ENCODE data around the gene EEF1AKMT4. TPM values are rescaled to one million over a fixed set of nuclear protein-coding genes. Genes with fewer than 3 reads are reported as not detected.

Gene EEF1AKMT4
- total RNA-seq, 1 experiment from 2014 or later: 18.5 TPM

DNA sequence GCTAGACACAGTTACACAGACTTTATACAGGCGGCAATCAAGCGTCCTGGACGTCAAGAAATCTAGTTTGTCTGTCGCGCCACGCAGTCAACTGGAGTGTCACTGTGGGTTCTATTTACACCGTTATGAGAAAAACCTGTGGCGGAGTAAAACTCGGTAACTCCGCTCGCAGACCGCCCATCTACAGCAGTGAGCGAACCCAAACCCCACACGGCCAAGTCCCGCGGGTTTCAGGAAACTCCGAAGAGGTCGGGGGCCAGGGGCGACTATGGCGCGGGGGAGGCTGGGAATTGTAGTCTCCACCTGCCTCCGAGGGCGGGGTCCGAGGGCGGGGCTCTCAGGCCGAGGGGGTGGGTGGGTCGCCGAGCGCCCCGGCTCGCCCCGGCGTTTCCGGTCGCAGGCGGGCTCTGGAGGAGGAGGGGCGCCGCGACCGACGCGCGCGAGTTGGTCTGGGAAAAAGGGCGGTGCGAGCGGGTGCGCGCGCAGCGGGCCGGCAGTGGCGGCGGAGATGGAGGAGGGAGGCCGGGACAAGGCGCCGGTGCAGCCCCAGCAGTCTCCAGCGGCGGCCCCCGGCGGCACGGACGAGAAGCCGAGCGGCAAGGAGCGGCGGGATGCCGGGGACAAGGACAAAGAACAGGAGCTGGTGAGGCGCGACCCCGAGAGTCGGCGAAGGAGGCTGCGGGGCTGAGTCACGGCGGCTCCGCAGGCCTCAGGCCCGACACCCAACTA lies 49.5 kb downstream of the EEF1AKMT4 start, which contains the start of gene PSMD2:
TSS of gene PSMD2 (plus strand) at position 483 of the 729 bp plus-strand sequence. CDS start at position 509, 26 bp downstream.
- peak; percentile 92 for DNase-seq (ENCODE audit: low read depth)

DNA sequence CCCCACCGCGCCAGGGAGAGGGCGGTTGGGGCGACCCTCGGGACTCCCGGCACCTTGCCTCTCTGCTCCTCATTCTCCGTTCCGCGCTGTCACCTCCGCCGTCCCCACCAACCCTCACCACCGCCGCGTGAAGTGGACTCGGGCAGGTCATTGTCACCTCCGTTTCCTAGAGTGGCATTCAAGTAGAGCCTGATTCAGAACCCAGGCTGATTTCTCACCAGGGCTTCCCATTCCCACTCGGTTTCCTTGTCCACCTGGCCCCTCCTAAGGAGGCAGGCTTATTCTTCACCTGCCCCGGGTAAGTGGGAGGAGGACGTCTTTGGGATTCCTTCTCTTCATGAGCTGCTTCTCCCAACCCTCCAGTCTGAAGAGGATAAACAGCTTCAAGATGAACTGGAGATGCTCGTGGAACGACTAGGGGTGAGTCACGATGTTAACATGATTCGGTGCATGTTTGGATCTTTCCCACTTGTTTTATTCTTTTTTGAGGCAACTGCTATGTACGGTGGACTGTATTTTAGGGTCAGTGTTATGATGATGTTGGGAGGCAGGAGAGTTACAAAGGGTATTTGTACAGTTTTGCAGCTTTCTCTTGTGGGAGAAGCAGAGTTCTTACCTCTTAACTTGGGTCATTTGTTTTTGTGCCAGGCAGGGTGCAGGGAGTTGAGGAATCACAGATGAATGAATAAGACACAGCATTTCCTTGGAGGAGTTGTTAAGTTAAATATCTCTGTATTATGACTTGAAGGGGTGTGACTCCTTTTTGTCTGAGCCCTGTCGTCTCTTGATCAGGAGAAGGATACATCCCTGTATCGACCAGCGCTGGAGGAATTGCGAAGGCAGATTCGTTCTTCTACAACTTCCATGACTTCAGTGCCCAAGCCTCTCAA lies 50.3 kb downstream of the EEF1AKMT4 start:
- DNase-seq (ENCODE audit: low read depth): peak; percentile 44

DNA sequence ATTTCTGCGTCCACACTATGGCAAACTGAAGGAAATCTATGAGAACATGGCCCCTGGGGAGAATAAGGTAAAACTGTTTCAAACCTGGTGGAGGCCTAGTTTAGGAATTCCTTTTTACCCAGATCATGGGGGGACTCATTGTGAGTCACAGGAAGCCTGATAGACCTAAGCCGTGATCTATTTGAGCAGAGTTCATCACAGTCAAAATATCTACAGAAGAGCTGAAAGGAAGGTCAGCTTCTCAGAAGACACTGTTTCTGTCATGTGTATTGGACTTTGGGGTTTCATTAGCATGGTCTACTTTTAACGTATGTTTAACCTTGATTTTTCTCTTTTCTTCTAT lies 50.9 kb downstream of the EEF1AKMT4 start:
- DNase-seq (ENCODE audit: low read depth): peak; percentile 87

DNA sequence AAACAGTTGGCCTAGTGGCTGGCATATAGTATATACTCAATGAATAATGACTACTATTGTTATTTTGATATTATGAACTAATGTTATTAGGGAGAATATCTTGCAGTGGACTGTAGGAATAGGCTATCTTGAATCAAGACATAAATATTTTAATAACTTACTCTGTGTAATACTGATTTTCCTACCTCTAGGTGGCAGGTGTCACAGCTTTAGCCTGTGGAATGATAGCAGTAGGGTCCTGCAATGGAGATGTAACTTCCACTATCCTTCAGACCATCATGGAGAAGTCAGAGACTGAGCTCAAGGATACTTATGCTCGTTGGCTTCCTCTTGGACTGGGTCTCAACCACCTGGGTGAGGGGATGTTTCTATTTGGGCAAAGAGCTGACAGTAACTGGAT lies 56.1 kb downstream of the EEF1AKMT4 start:
- peak; percentile 26 for DNase-seq (ENCODE audit: low read depth)

DNA sequence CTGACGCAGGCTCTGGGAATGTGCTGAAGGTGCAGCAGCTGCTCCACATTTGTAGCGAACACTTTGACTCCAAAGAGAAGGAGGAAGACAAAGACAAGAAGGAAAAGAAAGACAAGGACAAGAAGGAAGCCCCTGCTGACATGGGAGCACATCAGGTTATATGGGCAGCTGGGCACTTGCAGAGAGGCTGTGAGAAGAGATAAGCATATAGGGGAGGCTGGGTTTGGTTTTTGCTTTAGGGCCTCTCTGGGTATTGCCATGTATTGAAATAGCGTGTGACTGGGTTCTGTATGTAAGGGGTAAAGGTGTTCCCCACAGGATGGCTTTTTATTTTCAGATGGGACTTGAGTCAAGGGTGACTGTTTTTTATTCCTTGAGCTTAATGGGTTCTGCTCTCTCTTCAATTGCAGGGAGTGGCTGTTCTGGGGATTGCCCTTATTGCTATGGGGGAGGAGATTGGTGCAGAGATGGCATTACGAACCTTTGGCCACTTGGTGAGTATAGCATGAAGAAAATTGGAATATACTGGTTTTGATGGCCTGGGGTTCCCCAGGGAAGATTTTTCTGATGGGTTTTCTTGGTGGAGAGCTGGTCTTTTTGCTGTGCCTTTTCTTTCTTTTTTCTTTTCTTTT lies 57.0 kb downstream of the EEF1AKMT4 start:
- DNase-seq (ENCODE audit: low read depth): no peak

DNA sequence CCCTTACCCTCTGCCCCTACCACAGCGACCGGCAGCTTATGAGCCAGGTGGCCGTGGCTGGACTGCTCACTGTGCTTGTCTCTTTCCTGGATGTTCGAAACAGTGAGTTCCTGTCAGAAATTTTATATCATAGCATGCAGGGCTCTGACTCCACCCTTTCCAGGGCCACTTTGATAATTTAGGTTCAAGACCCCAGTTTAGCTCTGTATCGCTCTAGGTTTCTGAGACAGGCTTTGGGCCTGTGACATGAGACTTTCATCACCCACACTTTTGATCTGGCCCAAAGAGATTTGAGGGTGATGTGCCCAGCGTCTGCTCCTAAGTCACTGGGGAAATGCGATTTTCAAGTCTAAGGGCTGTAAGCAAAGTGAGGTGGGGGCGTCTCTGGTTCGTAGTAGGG lies 58.4 kb downstream of the EEF1AKMT4 start:
- no peak for DNase-seq (ENCODE audit: low read depth)

Small RNA genes within 50 kb of the gene (small RNA-seq; reads per million reads assigned to genes)
- not detected for gene MIR1224

Other genes with a start within 250 kb of the EEF1AKMT4 start
- gene ABCC5, start 231.8 kb upstream of the EEF1AKMT4 start, total RNA-seq (2014; rRNA removed; shearing (Covaris generic)): 17.3 and 18.2 TPM in 2 replicates
- gene HTR3D, start 217.9 kb upstream of the EEF1AKMT4 start, total RNA-seq (2014; rRNA removed; shearing (Covaris generic)): not detected in 2 replicates
- gene HTR3C, start 196.6 kb upstream of the EEF1AKMT4 start, total RNA-seq (2014; rRNA removed; shearing (Covaris generic)): not detected in 2 replicates
- gene HTR3E, start 152.6 kb upstream of the EEF1AKMT4 start, total RNA-seq (2014; rRNA removed; shearing (Covaris generic)): not detected in 2 replicates
- 85.0 and 88.4 TPM in 2 replicates for gene EIF2B5, start 114.3 kb upstream of the EEF1AKMT4 start, total RNA-seq (2014; rRNA removed; shearing (Covaris generic))
- gene DVL3, start 94.3 kb upstream of the EEF1AKMT4 start, total RNA-seq (2014; rRNA removed; shearing (Covaris generic)): 38.6 and 46.8 TPM in 2 replicates
- 840 and 907 TPM in 2 replicates for gene AP2M1, start 74.8 kb upstream of the EEF1AKMT4 start, total RNA-seq (2014; rRNA removed; shearing (Covaris generic))
- 49.1 and 72.9 TPM in 2 replicates for gene ABCF3, start 63.5 kb upstream of the EEF1AKMT4 start, total RNA-seq (2014; rRNA removed; shearing (Covaris generic))
- gene VWA5B2, start 20.1 kb upstream of the EEF1AKMT4 start, total RNA-seq (2014; rRNA removed; shearing (Covaris generic)): not detected in 2 replicates
- 93.3 and 146 TPM in 2 replicates for gene ALG3, start 710 bp upstream of the EEF1AKMT4 start, total RNA-seq (2014; rRNA removed; shearing (Covaris generic))
- gene CAMK2N2, start 11.9 kb downstream of the EEF1AKMT4 start, total RNA-seq (2014; rRNA removed; shearing (Covaris generic)): 3.6 and 10.5 TPM in 2 replicates
- not detected in 2 replicates for gene ECE2, start 26.4 kb downstream of the EEF1AKMT4 start, total RNA-seq (2014; rRNA removed; shearing (Covaris generic))
- 1,567 and 1,674 TPM in 2 replicates for gene PSMD2, start 49.6 kb downstream of the EEF1AKMT4 start, total RNA-seq (2014; rRNA removed; shearing (Covaris generic))
- gene EIF4G1, start 64.9 kb downstream of the EEF1AKMT4 start, total RNA-seq (2014; rRNA removed; shearing (Covaris generic)): 750 and 760 TPM in 2 replicates
- gene FAM131A, start 87.9 kb downstream of the EEF1AKMT4 start, total RNA-seq (2014; rRNA removed; shearing (Covaris generic)): 61.8 and 71.7 TPM in 2 replicates
- gene CLCN2, start 111.9 kb downstream of the EEF1AKMT4 start, total RNA-seq (2014; rRNA removed; shearing (Covaris generic)): 13.9 and 21.1 TPM in 2 replicates
- 327 and 330 TPM in 2 replicates for gene POLR2H, start 112.0 kb downstream of the EEF1AKMT4 start, total RNA-seq (2014; rRNA removed; shearing (Covaris generic))
- gene THPO, start 128.5 kb downstream of the EEF1AKMT4 start, total RNA-seq (2014; rRNA removed; shearing (Covaris generic)): not detected in 2 replicates
- 0.43 and 1.2 TPM in 2 replicates for gene CHRD, start 130.4 kb downstream of the EEF1AKMT4 start, total RNA-seq (2014; rRNA removed; shearing (Covaris generic))